Body of pancreas (tissue), 4 donors: ENCODE results near the gene FUT2. TPM values are rescaled to one million over a fixed set of nuclear protein-coding genes. Genes with fewer than 3 reads are reported as not detected.
"Not testable (repeated sequence)": the region's sequence is repeated elsewhere in the genome, so short reads cannot be mapped to it uniquely, and the experiment has no call there.

Experiments used
- ATAC-seq: fragments of 150-250 bp; one replicate; pipeline ENCODE4 v1.9.1; 2016
- DNase-seq, 4 donors: peaks; one replicate each; pipeline ENCODE4 v3.0.0-alpha.2; 2019
- H3K27ac ChIP-seq, 4 donors: fragments of 200-600 bp; sonication (generic); 1 replicate in 3 of 4; 2 replicates in 1 of 4; pipeline versions ENCODE4 v1.5.1 to v1.6.1; 2016 to 2019; ENCODE audit warnings: mild to moderate bottlenecking in 1 of 4, mixed read lengths in 1 of 4, moderate library complexity in 1 of 4
- H3K27me3 ChIP-seq, 2 donors: fragments of 200-600 bp; sonication (generic); one replicate each; pipeline ENCODE4 v1.6.0; 2016; ENCODE audit warnings: mild to moderate bottlenecking in 1 of 2
- H3K36me3 ChIP-seq, 2 donors: fragments of 200-600 bp; sonication (generic); replicated peaks in 1 of 2; 2 replicates each; pipeline ENCODE4 v1.5.1; 2016; ENCODE audit warnings: low read depth in 2 of 2; ENCODE audit not compliant: insufficient read depth in 1 of 2
- H3K4me1 ChIP-seq: fragments of 200-600 bp; sonication (generic); one replicate; pipeline ENCODE4 v1.6.0; 2016
- H3K4me3 ChIP-seq, 2 donors: fragments of 200-600 bp; sonication (generic); 1 replicate in 1 of 2; 2 replicates in 1 of 2; pipeline ENCODE4 v1.5.1; 2016 to 2019
- H3K9me3 ChIP-seq, 3 donors: fragments of 200-600 bp; sonication (generic); 1 replicate in 2 of 3; 2 replicates in 1 of 3; pipeline ENCODE4 v1.5.1; 2016
- POLR2A ChIP-seq, 3 donors: fragments of 450-650 bp; IDR thresholded peaks; one replicate each; pipeline ENCODE4 v1.6.1; 2016; ENCODE audit warnings: antibody characterized with exemption in 3 of 3, mild to moderate bottlenecking in 2 of 3
- WGBS, 2 donors: methylation state at CpG; one replicate each; pipeline ENCODE4 v1.1.5; 2017; 5-methylcytosine and 5-hydroxymethylcytosine counted together
- intact Hi-C: fragments of 100-400 bp; cut with DNase I; formaldehyde crosslinking; loops from one replicate; pipeline ENCODE4 v1.15.1; 2023
- total RNA-seq, 2 donors: library from RNA; depleted of rRNA; stranded (reverse); fragments of >200 nt; gene quantifications; one replicate each; pipeline ENCODE4 v1.1.0, GENCODE V29; 2016
- TF ChIP-seq, protein P1 (sequence below), 7 experiments: fragments of 450-650 bp in 4 of 7; fragments of 200-600 bp in 3 of 7; sonication (generic) in 3 of 7; IDR thresholded peaks; one replicate each; pipeline ENCODE4 v1.5.1; 2016 to 2019; ENCODE audit warnings: antibody characterized with exemption in 7 of 7

The FUT2 gene
- total RNA-seq, 2 donors from 2014 or later: 2.0 to 3.4 TPM

DNA sequence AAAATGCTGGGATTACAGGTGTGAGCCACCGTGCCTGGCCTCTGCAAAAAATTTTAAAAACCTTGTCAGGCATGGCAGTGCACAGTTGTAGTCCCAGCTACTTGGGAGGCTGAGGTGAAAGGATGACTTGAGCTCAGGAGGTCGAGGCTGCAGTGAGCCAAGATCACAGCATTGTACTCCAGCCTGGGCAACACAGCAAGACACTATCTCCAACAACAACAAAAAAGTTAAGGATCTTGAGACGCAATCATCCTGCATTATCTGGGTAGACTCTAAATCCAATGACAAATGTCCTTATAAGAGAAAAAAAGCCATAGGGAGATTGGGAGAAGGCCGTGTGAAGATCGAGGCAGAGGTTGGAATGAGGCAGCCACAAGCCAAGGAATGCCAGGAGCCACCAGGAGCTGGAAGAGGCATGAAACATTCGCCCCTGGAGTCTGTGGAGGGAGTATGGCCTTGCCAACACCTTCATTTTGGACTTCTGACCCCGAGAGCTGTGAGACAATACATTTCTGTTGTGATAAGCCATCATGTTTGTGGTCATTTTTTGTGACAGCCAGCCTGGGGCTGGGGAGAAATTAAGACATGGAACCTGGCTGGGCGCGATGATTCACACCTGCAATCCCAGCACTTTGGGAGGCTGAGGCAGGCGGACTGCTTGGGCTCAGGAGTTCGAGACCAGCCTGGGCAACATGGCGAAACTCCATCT is 44.6 kb upstream of the FUT2 start:
- Histone ChIP-seq H3K27ac (no peak overlapping the region), H3K27me3 (no peaks in the 10 kb centered on the region), H3K4me3 (no peak overlapping the region), H3K9me3 (no peaks in the 10 kb centered on the region), H3K36me3 (no peaks in the 10 kb centered on the region), H3K4me1 (peaks cover 4% of the 10 kb centered on the region)
- TF ChIP-seq, protein P1, sequence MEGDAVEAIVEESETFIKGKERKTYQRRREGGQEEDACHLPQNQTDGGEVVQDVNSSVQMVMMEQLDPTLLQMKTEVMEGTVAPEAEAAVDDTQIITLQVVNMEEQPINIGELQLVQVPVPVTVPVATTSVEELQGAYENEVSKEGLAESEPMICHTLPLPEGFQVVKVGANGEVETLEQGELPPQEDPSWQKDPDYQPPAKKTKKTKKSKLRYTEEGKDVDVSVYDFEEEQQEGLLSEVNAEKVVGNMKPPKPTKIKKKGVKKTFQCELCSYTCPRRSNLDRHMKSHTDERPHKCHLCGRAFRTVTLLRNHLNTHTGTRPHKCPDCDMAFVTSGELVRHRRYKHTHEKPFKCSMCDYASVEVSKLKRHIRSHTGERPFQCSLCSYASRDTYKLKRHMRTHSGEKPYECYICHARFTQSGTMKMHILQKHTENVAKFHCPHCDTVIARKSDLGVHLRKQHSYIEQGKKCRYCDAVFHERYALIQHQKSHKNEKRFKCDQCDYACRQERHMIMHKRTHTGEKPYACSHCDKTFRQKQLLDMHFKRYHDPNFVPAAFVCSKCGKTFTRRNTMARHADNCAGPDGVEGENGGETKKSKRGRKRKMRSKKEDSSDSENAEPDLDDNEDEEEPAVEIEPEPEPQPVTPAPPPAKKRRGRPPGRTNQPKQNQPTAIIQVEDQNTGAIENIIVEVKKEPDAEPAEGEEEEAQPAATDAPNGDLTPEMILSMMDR (IDR thresholded peaks at IDR 0.05): no peak
- no peak for TF ChIP-seq POLR2A (IDR thresholded peaks at IDR 0.05)
- WGBS, 2 donors: 85 to 88% methylated on average over 12 of the region's 12 CpGs
- intact Hi-C loops: loop anchor here (10.0 kb wide), 1 partner anchor 184 kb away; the partner anchor contains the start of gene HSD17B14
- no peak for ATAC-seq
- DNase-seq: no peak

DNA sequence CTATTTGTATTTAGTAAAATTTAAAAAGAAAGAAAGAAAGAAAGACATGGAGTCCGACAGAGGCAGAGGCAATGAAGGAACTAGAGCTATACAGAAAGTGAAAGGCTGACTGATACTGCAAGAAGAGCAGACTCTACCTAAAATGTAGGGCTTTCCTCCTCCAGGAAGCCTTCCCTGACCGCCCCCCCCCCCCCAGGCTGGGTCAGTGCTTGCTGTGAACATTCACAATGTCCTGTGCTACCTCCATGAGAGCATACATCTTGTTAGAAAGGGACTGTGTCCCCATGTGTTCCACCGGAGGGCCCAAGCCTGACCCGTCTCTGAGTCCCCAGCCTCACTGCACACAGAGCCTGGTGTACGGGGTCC is 44.1 kb upstream of the FUT2 start:
- intact Hi-C loops: loop anchor here (10.0 kb wide), 1 partner anchor 183 kb away; the partner anchor contains the start of gene HSD17B14
- Histone ChIP-seq H3K9me3 (no peaks in the 10 kb centered on the region), H3K4me3 (no peak overlapping the region), H3K27ac (no peak overlapping the region), H3K36me3 (no peaks in the 10 kb centered on the region), H3K4me1 (no peaks in the 10 kb centered on the region), H3K27me3 (no peaks in the 10 kb centered on the region)
- TF ChIP-seq POLR2A (IDR thresholded peaks at IDR 0.05): no peak
- TF ChIP-seq, protein P1 (IDR thresholded peaks at IDR 0.05): no peak
- DNase-seq (no peak), ATAC-seq (no peak)
- WGBS, 2 donors: 79 to 98% methylated on average over 5 of the region's 5 CpGs

DNA sequence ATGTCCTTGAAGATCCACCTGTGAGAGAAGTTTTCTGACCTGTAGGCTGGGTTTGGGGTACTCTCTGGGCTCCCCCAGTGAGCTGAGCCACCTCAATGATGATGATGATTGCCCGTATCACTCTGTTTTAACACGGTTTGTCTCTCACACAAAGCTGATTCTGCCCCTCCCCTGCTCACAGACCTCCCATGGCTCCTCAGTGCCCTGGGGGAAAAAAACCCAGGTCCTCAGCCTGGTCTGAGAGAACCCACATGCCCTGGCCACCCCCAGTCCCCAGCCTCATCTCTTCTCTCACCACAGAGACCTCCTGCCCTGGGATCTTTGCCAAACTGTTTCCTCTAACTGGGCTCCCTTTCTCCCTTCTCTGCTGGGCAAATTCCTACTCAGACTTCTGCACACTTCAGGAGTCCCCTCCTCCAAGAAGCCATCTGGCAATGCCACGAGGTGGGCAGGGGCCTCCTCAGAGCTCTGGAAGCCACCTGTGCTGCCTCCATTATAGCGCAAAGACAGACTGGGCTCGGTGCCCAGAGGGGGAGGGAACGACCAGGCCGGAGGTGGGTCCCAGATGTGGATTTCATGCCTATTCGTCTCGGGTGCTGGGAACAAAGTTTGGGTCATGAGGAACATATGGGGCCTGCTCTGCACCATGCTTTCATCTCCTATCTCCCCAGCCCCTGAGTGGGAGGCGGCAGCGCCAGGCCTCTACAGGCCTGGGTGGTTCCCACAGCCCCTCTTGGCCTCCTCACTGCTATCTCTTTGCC is 41.3 kb upstream of the FUT2 start:
- no peak for ATAC-seq
- no peak for DNase-seq
- Histone ChIP-seq H3K27me3 (no peaks in the 10 kb centered on the region), H3K4me3 (no peak overlapping the region), H3K36me3 (no peaks in the 10 kb centered on the region), H3K4me1 (no peaks in the 10 kb centered on the region), H3K27ac (no peak overlapping the region), H3K9me3 (no peaks in the 10 kb centered on the region)
- WGBS, 2 donors: 34 to 63% methylated on average over 3 to 9 of the region's 11 CpGs
- intact Hi-C loops: loop anchor here (10.0 kb wide), 1 partner anchor 180 kb away; the partner anchor contains the start of gene HSD17B14
- TF ChIP-seq, protein P1 (IDR thresholded peaks at IDR 0.05): no peak
- no peak for TF ChIP-seq POLR2A (IDR thresholded peaks at IDR 0.05)

DNA sequence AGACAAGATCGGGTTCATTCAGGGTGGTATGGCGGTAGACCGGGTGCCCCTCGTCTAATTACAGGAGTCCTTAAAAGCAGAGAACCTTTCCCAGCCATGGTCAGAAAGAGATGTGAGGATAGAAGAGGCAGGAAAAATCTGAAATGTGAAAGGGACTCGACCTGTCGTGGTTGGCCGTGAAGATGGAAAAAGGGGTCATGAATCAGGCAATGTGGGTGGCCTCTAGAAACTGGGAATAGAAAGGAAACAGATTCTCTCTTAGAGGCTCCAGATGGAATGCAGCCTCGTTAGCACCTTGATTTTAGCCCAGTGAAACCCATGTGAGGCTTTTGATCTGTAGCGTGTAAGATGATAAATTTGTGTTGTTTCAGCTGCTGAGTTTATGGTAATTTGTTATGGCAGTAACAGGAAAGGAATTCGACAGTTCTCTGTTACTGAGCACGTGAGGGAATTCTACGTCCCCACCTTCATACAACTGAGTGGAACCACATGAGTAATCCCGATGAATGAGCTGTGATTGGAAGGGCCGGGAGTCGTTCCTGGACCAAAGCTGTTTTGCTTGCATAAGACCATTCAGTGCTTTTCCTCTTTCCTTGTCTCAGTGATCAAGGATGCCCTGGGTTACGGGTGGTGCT is 38.8 kb upstream of the FUT2 start:
- peak in 1 of 4 donors; percentile 23 for DNase-seq
- peak; percentile 15 for ATAC-seq

DNA sequence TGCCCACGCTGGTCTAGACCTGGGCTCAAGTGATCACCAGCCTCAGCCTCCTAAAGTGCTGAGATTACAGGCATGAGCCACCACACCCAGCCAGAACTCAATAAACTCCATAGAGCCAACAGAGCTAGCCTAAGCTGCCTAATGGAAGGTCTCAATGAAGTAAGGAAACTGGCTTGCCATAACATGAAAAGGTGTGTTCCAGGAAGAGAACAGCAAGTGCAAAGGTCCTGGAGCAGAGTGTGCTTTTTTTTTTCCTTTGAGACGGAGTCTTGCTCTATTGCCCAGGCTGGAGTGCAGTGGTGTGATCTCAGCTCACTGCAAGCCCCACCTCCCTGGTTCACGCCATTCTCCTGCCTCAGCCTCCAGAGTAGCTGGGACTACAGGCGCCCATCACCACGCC is 37.9 kb upstream of the FUT2 start:
- H3K36me3 ChIP-seq, DNase-seq, H3K27me3 ChIP-seq, H3K9me3 ChIP-seq, H3K4me3 ChIP-seq, H3K27ac ChIP-seq, ATAC-seq: not testable (repeated sequence)
- intact Hi-C loops: loop anchor here (10.0 kb wide), 1 partner anchor 177 kb away; the partner anchor contains the start of gene HSD17B14
- 89 to 93% methylated on average over 4 to 5 of the region's 5 CpGs for WGBS, 2 donors
- H3K4me1 ChIP-seq: peaks cover 11% of the 10 kb centered on the region

More for the DNA sequence above, 38.8 kb upstream of the FUT2 start:
- no peaks in the 10 kb centered on the region for H3K27me3 ChIP-seq
- 38 to 53% methylated on average over 16 of the region's 16 CpGs for WGBS, 2 donors
- no peaks in the 10 kb centered on the region for H3K9me3 ChIP-seq
- no peak overlapping the region for H3K4me3 ChIP-seq
- intact Hi-C loops: loop anchor here (10.0 kb wide), 1 partner anchor 178 kb away; the partner anchor contains the start of gene HSD17B14
- H3K27ac ChIP-seq: no peak overlapping the region
- H3K4me1 ChIP-seq: peaks cover 11% of the 10 kb centered on the region
- no peaks in the 10 kb centered on the region for H3K36me3 ChIP-seq
- TF ChIP-seq POLR2A (IDR thresholded peaks at IDR 0.05): no peak
- TF ChIP-seq, protein P1 (IDR thresholded peaks at IDR 0.05): no peak
